ENCODE data around the gene ADORA2A.

DNA sequence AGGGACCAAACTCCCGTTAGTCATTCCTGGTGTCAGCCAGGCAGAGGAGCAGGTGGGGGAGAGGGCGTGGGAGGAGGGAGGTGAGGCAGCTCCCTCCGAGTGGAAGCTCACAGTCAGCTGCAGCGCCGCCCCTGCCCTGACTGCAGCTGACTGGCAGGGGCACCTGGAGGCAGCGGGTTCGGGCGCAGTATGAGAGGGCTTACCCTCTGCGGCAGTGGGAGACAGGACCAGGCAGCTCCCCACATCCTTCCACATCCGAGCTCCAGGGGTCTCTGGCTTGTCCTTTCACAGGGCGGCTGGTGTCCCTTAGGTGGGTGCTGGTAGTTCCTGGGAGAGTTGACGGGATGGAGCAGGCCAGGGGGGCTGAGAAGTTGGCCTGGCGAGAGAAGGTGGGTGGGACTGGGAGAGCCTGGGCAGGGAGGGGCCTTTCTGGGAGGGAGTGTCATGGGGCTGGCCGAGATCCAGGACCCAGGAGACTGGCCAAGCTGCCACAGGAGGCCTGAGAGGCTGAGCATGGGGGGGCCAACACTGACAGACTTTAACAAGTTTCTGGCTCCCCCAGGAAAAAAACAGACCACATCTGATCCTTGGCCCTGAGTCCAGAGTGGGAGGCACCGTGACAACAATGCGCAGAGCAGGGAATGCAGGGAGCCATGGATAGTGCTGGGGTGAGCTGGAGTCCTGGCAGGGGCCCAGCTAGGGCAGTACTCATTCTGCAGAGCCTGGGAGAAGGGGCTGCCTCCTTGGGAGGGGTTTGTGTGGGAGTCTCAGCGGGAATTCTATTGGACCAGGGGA is 4.9 kb downstream of the ADORA2A start:
- TF ChIP-seq, protein P1, sequence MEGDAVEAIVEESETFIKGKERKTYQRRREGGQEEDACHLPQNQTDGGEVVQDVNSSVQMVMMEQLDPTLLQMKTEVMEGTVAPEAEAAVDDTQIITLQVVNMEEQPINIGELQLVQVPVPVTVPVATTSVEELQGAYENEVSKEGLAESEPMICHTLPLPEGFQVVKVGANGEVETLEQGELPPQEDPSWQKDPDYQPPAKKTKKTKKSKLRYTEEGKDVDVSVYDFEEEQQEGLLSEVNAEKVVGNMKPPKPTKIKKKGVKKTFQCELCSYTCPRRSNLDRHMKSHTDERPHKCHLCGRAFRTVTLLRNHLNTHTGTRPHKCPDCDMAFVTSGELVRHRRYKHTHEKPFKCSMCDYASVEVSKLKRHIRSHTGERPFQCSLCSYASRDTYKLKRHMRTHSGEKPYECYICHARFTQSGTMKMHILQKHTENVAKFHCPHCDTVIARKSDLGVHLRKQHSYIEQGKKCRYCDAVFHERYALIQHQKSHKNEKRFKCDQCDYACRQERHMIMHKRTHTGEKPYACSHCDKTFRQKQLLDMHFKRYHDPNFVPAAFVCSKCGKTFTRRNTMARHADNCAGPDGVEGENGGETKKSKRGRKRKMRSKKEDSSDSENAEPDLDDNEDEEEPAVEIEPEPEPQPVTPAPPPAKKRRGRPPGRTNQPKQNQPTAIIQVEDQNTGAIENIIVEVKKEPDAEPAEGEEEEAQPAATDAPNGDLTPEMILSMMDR (IDR thresholded peaks at IDR 0.05) = no peak
- no peak for TF ChIP-seq EP300 (IDR thresholded peaks at IDR 0.05)

Measured in upper lobe of left lung (tissue), 4 donors.